GM10248 (cell line): ENCODE data around the gene PLOD1.

Source experiments
- CTCF ChIA-PET: fragments of 300-600 bp; sonication (Branson Sonifier 250); formaldehyde crosslinking; extraction: SDS; loops from one replicate; lab custom pipeline; 2021; ENCODE audit warnings: antibody characterized with exemption; lab: Yijun Ruan, JAX
- POLR2A ChIA-PET: fragments of 350-650 bp; sonication (Branson Sonifier 250); formaldehyde crosslinking; extraction: SDS; loops from one replicate; lab custom pipeline; 2020; ENCODE audit warnings: antibody characterized with exemption; lab: Yijun Ruan, JAX
- DNase-seq: peaks from one replicate; pipeline ENCODE4 v3.0.0; 2012; ENCODE audit errors: extremely low spot score
- CTCF ChIP-seq: IDR thresholded peaks from 2 replicates; pipeline ENCODE4 v1.5.1; 2012; ENCODE audit warnings: mild to moderate bottlenecking, low read depth; ENCODE audit errors: extremely low read depth, missing control alignments, control extremely low read depth

Gene PLOD1

GRCh38 chr1:11940260-11940921 lies 5.9 kb downstream of the PLOD1 start:
- POLR2A ChIA-PET, result interaction anchor here (2.9 kb wide), 1 partner anchor 31 kb away, joined by 9 read pairs; no protein-coding TSS in a partner anchor

GRCh38 chr1:11942280-11942679 lies 7.8 kb downstream of the PLOD1 start:
- CTCF ChIA-PET, result no interaction called here
- no peak for DNase-seq
- POLR2A ChIA-PET, result no interaction called here
- TF ChIP-seq CTCF, result no peak

More at GRCh38 chr1:11940260-11940921, 5.9 kb downstream of the PLOD1 start:
- DNase-seq, result no peak
- CTCF ChIA-PET, result interaction anchor here (1.5 kb wide), 1 partner anchor 13 kb away, joined by 4 read pairs; no protein-coding TSS in a partner anchor
- no peak for TF ChIP-seq CTCF

- POLR2A ChIA-PET, result no interaction called here
- DNase-seq, result no peak
- CTCF ChIA-PET, result no interaction called here
- no peak for TF ChIP-seq CTCF
These were observed 9.1 kb downstream of the PLOD1 start for GRCh38 chr1:11943619-11944018.

GRCh38 chr1:11944358-11944931 lies 9.9 kb downstream of the PLOD1 start:
- ChIA-PET POLR2A (interaction anchor here (1.0 kb wide), 1 partner anchor 35 kb away, joined by 6 read pairs; no protein-coding TSS in a partner anchor), CTCF (interaction anchor here (0.8 to 1.2 kb wide), 3 partner anchors 9 to 180 kb away, joined by 3 to 4 read pairs (median 3); no protein-coding TSS in a partner anchor)
- TF ChIP-seq CTCF, result no peak
- no peak for DNase-seq

- ChIA-PET CTCF (interaction anchor here (1.1 to 1.6 kb wide), 3 partner anchors 12 to 133 kb away, joined by 3 to 4 read pairs (median 3); no protein-coding TSS in a partner anchor), POLR2A (interaction anchor here (0.6 kb wide), 2 partner anchors 19 to 72 kb away, joined by 3 to 6 read pairs; no protein-coding TSS in a partner anchor)
- no peak for TF ChIP-seq CTCF
- DNase-seq, result no peak
These were observed 12.1 kb downstream of the PLOD1 start for GRCh38 chr1:11946647-11947046.

GRCh38 chr1:11948822-11949458 lies 14.4 kb downstream of the PLOD1 start:
- POLR2A ChIA-PET, result no interaction called here

More at GRCh38 chr1:11948822-11949458, 14.4 kb downstream of the PLOD1 start:
- CTCF ChIA-PET, result interaction anchor here (1.5 kb wide), 1 partner anchor 10 kb away, joined by 5 read pairs; no protein-coding TSS in a partner anchor
- TF ChIP-seq CTCF, result no peak
- DNase-seq, result no peak
